AG09309 (cell line): ENCODE results near the gene CAPN5.
"Not testable (repeated sequence)": the region's sequence is repeated elsewhere in the genome, so short reads cannot be mapped to it uniquely, and the experiment has no call there.

Experiments used
- DNase-seq: peaks from one replicate; pipeline ENCODE4 v3.0.0-alpha.2; 2010; ENCODE audit warnings: low read depth
- H3K4me3 ChIP-seq: 2 replicates; pipeline ENCODE4 v1.5.1; 2011; ENCODE audit warnings: mild to moderate bottlenecking, low read depth, low read length, moderate library complexity; ENCODE audit not compliant: control insufficient read depth
- CTCF ChIP-seq: IDR thresholded peaks from 2 replicates; pipeline ENCODE4 v1.5.1; 2011; ENCODE audit warnings: mild to moderate bottlenecking, low read depth, low read length, inconsistent platforms; ENCODE audit not compliant: insufficient read depth, control insufficient read depth; ENCODE audit errors: missing control alignments

Gene CAPN5

GRCh38 chr11:77095551-77096490, 29.1 kb downstream of the CAPN5 start:
- no peak for TF ChIP-seq CTCF
- no peak for DNase-seq
- H3K4me3 ChIP-seq: no peak overlapping the region

DNA sequence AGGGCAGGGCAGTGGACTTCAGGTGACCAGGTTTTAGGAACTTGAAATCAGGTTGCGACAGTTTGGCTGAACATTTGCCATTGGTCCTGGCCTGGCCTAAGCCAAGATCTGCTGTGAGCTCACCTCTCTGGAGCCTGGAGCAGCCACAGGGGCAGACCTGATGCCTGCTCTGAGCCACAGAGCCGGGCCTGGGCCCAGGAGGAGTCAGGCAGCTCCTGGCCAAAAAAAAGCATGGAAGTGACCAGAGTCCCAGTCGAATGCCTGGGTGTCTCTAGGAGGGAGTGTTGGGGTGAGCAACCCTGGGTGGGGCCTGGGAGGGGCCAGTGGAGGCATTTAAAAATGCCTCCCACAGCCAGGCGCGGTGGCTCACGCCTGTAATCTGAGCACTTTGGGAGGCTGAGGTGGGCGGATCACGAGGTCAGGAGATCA, 29.8 kb downstream of the CAPN5 start:
- TF ChIP-seq CTCF: no peak
- DNase-seq: no peak
- H3K4me3 ChIP-seq: no peak overlapping the region

DNA sequence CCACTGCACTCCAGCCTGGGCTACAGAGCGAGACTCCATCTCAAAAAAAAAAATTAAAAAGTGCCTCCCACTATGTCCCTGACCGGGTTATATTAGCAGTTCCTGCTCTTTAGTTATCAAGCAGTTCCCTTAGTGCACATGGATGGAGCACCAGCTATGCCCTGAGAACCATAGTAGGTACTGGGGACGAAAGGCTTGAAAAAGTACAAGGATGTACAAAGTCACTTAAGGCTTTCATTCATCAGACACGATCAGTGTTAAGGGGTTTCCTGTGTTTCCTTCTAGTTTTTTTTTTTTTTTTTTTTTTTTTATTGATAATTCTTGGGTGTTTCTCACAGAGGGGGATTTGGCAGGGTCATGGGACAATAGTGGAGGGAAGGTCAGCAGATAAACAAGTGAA, 30.4 kb downstream of the CAPN5 start:
- not testable (repeated sequence) for H3K4me3 ChIP-seq, DNase-seq

DNA sequence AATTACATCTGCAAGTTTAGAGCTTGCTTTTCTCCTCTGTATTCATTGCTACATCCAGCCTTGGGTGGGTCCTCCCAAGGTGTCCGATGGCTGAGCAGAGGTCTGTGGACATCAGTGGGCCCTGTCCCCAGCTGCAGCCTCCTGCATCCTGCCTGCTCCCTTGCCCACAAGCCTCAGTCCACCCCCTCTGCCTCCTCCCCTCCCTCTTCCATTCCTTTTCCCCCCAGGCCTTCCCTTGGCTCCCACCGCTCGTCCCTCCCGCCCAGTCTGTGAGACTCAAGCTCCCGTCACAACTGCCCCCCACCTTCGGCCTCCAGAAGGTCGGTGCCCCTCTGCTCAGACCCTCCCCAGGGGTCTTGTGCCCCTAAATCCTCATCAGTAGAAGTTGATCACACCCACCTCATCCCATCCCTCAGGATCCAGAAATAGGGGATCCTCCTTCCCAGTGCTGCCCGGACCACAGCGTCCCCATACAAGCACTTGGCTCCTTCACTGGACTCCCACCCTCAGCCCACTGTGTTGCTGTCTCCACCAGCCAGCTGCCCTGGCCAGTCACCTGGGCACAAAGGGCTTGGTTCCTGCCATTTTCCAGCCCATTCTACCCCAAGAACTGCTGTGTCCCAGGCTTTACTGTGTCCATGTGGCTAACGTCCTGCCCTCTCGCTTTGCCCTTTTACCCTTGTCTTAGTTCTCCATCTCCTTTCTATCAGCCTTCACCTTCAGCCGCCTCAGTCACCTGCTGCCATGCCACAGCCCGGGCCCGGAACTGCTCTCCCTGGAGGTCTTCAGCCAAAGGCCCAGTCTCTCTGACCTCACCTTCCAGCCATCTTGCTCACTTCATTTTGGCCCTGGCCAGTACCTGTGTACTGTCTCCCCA, 33.6 kb downstream of the CAPN5 start:
- TF ChIP-seq CTCF: no peak
- H3K4me3 ChIP-seq: no peak overlapping the region
- DNase-seq: no peak

- peak; percentile 67 for TF ChIP-seq CTCF
- no peak for DNase-seq
- H3K4me3 ChIP-seq: no peak overlapping the region
These were observed 34.3 kb downstream of the CAPN5 start for GRCh38 chr11:77101043-77101537.

GRCh38 chr11:77102246-77103210, 35.8 kb downstream of the CAPN5 start, which contains the start of gene OMP:
OMP (plus strand) TSS chr11:77102840; CDS start chr11:77102840, 0 bp downstream.
- no peak for TF ChIP-seq CTCF
- DNase-seq: no peak
- no peak within 1 kb of the TSS for H3K4me3 ChIP-seq
